Sigmoid colon (tissue), 4 donors: ENCODE results near the gene LZTS3.

Source experiments
- CTCF ChIP-seq, 4 experiments: fragments of 450-650 bp in 3 of 4; fragments of 200-600 bp in 1 of 4; IDR thresholded peaks; one replicate each; pipeline ENCODE4 v1.5.1; 2016 to 2019; ENCODE audit warnings: antibody characterized with exemption in 4 of 4, mild to moderate bottlenecking in 3 of 4, moderate library complexity in 2 of 4
- EP300 ChIP-seq, 4 donors: sonication (generic); formaldehyde crosslinking; IDR thresholded peaks; one replicate each; pipeline ENCODE4 v1.6.1; 2017; ENCODE audit warnings: antibody characterized with exemption in 4 of 4
- POLR2A ChIP-seq, 2 donors: fragments of 450-650 bp; IDR thresholded peaks; one replicate each; pipeline ENCODE4 v1.6.1; 2016; ENCODE audit warnings: antibody characterized with exemption in 2 of 2, mild to moderate bottlenecking in 2 of 2, moderate library complexity in 2 of 2
- POLR2AphosphoS5 ChIP-seq, 4 donors: sonication (generic); formaldehyde crosslinking; IDR thresholded peaks; one replicate each; pipeline ENCODE4 v1.6.1; 2017; ENCODE audit warnings: antibody characterized with exemption in 4 of 4

GRCh38 chr20:3130051-3130600, 43.2 kb downstream of the LZTS3 start:
- TF ChIP-seq POLR2AphosphoS5 (IDR thresholded peaks at IDR 0.05) (no peak), CTCF (IDR thresholded peaks at IDR 0.05) (no peak), EP300 (IDR thresholded peaks at IDR 0.05) (no peak), POLR2A (IDR thresholded peaks at IDR 0.05) (no peak)
